Heart left ventricle (tissue), 13 donors: Measurements from ENCODE around the gene GRK3.

ENCODE experiments used
- CTCF ChIP-seq, 12 donors: fragments of 200-600 bp; sonication (generic) in 4 of 12; IDR thresholded peaks; one replicate each; pipeline versions ENCODE4 v1.5.0 to v1.8.0; 2018 to 2022; ENCODE audit warnings: antibody characterized with exemption in 12 of 12, mild to moderate bottlenecking in 5 of 12
- POLR2A ChIP-seq, 2 donors: fragments of 450-650 bp; IDR thresholded peaks; one replicate each; pipeline ENCODE4 v1.6.1; 2017; ENCODE audit warnings: antibody characterized with exemption in 2 of 2, mild to moderate bottlenecking in 2 of 2, moderate library complexity in 2 of 2
- donor health status: ischemic (EF 13 %, LVEDD 7.1; RV severe dilation, severe dysfunction).
- donor health status: DM: no; HTN: yes; CAD: no.
- donor health status: DM: no; HTN: no; CAD: no.
- donor health status: ischemic (EF 25% LVEDD 6.9; RV normal size, moderate dysfunction).
- donor health status: ischemic (EF 25% LVEDD 5.7; RV mildly dilated, moderate dysfunction).
- donor health status: ischemic (EF 35%, LVEDD 5.7; RV mildly dilated, moderate dysfunction).
- donor health status: nonischemic (EF 11% LVEDD 7.7; RV severe dilation, severe dysfunction).
- donor health status: DM: yes; HTN: yes; CAD: no.
- donor health status: PGD.
- donor health status: ischemic (EF 29% LVEDD 5.4; RV normal size, mild dysfunction).
- donor health status: nonischemic (EF 23%, LVEDD 6.1; RV moderate dilation, normal function).

- TF ChIP-seq POLR2A (IDR thresholded peaks at IDR 0.05) = no peak
- no peak for TF ChIP-seq CTCF (IDR thresholded peaks at IDR 0.05)
Measured at GRCh38 chr22:25680051-25680450, 115.6 kb downstream of the GRK3 start.
